GM21717 (cell line): ENCODE results near the gene PHLDA1.

Experiments
- ATAC-seq: cut with Tn5 transposase; IDR thresholded peaks from one replicate; pipeline ENCODE4 v1.9.1; 2021; ENCODE audit warnings: mild to moderate bottlenecking, moderate library complexity; ENCODE audit not compliant: unreplicated experiment

PHLDA1 gene

DNA sequence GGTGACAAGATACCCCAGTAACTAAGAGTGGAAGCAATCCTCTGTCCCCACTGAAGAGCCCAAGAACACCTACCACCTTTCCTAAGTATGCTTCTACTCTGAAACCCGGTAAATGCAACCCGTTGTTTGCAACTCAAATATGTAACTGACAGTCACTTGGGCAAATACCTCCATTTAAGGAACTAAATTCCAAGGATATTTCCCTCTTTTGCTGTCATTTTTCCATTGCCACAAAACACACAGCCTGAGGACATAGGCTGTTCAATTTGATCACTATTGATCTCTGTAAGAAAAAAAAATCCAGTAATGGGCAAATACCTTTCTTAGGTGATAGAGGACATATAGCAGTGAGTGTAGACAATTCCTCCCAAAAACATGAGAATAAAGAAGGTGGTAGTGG lies 6.6 kb upstream of the PHLDA1 start:
- ATAC-seq: no peak

DNA sequence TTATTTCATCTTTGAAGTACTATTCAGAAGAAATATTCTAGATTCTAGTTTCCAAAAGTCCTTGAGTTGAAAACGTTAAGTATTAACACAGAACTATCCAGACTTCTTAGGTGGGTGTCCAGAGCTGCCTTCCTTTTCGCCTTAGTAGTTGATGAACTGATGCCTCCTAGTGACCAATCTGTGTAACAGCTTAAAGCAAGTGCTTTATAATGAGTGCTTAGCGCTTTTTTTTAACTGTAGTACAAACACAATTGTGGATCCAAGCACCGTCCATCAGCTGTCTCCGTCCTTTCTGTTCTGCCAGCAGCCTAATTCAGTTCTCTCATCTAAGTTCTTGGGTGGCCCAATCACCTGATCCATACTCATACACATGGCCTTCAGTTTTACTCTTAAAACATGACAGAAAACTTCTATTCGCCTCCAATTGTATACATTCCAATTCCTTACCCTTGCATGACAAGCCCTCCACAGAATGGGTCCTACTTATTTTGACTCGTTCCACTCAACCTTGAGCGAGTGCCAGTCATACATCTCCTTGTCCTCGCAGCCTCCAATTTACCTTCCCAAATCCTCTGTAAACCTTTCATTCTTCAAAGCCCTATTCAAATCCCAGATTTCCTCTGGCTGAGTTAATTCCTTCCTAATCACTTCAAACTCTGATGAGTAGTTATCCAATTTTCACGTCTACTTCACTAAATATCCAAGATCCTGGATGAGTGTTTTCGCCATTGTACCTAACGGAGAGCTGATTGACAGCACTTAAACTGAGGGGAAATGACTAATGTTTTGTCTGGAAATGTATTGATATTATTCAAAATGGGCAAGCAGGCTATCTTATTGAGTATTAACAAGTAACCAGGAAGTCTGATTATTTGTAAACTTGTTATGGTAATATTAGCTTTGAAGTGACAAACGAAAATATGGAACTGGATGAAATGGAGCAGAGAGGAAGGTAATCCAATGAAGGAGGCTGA lies 5.8 kb upstream of the PHLDA1 start:
- peak; percentile 63 for ATAC-seq

DNA sequence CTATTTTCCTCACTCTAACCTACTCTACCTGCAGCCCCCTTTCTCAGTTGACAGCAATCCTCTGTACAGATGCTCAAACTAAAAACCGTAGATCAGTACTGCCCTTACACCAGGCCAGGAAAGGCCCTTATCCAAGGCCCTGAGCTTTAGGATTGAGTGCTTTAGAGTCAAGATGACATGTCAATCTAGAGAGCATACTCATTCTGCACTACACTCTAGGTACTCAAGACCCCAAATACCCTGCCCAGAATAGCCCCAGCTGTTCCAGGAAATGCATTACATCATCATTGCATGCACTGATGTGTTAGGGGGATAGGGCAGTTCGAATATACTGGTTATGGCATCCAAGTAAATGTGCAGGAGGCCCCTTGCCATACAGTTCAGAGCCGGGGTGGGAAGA lies 3.5 kb upstream of the PHLDA1 start:
- ATAC-seq: no peak

DNA sequence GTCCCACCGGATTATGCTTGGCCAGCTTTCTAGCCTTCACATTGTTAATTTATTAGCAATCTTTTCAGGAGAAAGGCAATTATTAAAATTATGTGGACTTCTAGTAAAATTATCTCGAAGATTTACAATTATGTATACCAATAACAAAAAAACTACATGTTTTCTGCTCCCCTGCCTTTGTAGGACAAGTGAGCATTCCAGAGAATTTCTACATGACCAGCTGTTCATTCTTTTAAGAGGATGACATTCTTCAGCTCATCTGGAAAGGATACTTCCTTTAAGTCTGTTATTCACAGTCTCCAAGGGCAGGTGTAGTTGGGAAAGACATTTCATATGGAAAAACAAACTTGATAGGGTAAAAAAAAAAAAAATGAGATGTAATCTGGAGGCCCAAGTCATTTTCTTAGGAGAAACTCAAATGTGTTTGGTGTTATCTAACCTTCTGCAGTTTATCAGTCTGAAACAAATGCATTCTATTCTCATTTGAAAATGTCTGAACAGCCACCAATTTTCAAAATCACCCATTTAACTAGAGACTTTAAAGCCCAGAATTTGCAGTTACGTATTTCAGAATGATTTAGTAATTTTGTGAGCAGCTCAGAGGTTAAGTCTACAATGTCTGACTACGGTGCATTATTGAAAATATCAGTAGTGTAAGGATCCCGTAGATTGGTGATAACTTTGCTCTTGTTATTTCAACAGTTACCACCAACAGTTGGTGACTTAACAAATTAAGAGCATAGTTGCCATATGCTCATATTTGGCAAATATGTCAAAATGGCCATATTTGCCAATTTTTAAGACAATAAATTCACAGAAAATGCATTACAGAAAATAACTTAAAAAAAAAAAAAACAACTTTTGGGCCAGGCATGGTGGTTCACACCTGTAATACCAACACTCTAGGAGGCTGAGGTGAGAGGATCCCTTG lies 1.8 kb upstream of the PHLDA1 start:
- ATAC-seq: no peak

DNA sequence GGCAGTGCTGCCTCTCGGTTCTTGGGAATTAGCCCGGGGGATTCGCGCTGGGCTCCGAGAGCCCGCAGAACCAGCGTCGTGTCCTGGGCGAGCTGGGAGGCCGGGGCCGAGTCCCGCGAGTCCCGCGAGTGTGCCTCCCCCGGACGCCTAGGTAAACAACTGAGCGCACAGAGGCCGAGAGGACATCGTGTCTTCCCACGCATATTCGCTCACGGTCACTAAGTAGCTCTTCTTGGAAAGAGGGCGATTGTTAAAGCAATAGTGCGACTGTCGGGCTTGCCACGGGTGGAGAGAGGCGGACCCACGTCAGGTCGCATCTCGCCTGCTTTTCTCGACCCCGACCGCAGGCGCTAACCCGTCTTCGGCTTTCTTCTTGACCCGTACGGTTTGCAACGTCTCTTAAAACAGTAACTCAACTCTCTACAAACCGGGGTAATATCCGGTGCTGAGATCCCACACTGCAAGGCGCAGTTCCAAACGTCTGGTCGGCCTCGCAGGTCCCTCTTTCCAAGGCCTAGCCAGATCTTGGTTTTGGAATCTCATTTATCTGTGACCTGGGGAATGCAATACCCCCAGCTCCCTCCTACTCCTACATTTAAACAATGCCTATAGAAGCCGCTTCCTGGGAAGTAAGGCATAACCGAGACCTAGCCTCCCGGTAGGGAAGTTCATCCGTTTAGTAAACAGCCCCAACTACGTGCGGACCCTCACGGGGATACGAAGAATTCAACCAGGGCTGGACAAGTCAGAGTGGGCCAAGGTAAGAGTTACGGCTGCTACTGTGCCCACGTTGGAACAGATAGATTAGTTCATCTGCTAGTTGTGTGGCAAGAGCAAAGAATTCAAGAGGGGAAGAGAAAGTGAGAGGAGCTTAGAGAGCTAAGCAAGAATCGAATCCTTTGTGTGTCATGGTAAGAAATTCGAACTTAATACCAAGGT lies 736 bp upstream of the PHLDA1 start:
- peak; percentile 21 for ATAC-seq

DNA sequence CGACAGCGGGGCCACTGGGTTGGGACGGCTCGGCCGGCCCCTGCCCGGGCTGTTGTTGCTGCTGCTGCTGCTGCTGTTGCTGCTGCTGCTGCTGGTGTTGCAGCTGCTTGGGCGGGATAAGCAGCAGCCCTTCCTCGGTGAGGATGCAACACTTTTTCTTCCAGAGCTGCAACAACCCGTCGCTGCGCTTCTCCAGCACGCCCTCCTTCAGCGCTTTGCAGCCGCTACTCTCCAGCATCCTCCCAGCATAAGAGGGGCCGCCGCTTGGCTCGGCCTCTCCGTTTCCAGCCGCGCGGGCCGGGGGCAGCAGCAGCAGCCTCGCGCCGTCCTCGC lies 529 bp downstream of the PHLDA1 start:
- ATAC-seq: no peak

DNA sequence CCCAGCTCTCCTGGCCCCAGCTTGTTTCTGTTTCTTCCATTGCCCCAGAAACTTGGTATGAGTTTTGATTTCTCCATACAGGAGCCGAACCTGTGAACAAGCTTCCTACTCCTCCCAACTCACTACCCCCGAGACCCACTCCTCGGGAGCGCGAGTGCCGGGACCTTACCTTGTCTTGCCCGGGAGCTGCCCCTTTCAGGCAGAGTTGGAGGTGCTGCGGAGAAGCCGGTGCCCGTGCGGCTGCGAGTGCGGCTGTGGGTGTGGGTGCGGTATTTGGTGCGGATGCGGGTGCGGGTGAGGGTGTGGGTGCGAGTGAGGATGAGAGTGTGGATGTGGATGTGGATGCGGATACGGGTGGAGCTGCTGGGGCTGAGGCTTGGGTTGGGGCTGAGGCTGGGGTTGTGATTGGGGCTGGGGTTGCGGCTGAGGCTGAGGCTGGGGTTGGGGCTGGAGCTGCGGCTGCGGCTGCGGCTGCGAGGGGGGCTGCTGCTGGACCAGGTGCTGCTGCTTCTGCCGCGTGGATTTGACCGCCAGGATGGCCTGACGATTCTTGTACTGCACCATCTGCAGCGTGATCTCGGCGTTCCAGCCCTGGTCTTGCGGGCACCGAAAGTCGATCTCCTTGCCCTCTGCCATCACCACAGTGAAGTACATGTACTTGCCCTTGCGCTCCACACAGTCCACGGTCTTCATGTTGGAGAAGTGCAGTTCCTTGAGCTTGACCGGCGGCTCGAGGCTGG lies 1.1 kb downstream of the PHLDA1 start:
- ATAC-seq: peak; percentile 11

DNA sequence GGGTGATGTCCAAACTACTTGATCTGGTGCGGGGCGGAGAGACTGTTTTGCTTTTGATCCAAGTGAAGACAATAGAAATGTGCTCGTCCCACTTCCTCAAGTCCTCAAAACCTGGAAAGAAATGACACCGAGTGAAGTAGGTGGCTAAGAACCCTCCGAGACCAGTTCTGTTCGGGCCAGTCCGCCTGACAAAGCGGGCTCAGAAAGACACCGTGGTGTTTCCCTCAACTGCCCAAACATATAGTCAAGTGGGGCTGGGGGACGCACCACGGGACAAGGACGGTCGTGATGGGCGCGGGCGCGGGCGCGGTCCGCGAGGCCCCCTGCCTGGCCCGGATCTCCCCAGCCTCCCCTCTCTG lies 1.6 kb downstream of the PHLDA1 start:
- ATAC-seq: no peak

DNA sequence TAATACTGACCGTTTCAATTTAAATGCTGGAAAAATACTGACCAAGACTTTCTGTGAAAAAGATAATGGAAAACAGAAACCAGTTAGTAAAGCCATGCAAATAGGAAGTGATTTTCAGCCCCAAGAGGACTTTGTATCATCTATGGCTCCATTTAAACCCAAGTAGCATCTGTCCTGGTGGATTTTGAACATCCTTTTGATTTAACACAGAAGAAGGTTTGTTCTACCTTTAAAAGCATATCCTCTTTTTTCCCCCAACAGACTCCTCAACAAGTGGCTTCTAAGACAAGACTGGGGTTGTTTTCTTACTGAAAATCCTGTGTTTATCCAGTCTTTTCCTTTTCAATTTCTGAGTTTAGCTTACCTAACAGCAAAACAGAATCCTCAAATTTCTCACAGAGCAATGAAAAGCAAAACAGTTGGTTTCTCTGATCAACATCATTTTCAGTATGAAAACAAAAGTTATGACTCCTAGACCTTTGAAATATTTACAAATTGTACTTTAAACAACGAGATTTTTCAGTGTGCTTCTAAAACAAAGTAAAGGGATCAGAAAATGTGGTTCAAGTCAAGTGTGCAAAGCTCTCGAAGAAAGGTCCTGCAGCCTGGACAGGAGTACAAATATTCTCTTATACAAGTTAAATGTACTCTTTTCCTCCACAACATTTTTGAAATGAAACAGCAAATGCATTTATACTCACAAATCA lies 2.9 kb downstream of the PHLDA1 start:
- ATAC-seq: no peak

DNA sequence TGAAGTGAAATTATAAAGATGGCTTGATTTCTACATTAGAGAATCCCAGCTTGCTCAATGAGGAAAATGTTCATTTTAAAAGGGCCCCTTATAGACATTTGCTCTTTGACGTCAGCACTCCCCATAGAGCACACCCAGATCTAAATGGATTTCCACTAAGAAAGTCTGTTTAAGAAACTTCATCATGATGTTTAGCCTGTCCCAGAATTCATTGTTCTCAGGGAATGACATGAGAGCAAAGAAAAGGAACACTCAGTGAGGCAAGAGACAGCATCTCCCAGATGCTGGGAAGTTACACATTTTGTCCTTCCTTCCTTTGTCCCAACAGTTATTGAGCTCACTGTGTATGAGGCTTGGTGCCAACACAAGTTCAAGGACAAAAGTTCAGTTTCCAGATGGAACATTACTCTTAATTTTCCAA lies 4.9 kb downstream of the PHLDA1 start:
- ATAC-seq: no peak

DNA sequence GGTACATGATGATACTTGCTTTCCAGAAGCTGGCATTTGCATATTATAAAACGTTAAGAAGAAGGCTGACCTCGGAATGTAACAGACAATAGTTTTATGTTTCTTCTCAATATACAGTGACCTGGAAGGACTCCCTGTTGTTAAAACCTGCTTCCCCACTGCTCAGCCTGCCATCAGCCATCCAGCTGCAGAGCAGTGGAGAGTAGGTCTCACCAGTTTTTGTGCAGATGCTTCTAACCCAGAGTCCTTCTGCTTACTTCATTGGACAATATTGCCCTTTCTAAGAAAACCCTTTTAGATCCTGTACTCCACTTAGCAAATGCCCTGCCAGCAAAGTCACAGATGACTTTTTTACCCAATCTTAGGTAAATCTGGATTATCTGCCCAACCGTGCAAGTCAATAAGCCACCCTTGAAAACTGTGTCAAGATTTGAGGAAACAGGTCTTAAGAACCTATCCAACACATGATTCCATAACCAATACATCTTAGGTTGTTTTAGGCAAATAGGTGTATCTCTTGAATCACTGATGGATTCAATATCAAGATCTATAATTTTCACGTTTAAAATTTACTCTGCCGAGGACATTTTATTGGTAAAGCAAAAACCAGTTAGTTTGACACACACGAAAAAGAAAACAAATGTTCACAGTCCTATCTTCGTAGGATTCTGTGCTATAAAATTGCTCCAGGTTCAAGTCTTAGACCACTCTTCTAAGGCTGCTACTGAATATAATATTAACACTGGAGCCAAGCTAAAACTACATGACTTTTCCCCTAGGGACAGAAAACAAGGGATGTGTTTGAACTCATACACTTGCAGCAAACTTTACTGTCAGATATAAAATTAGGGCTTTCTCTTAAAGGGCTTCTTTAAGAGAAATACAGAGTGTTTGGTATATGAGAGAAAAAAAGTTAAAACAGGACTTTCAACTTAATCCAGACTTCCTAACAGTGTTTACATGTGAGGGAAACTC lies 5.7 kb downstream of the PHLDA1 start:
- no peak for ATAC-seq

DNA sequence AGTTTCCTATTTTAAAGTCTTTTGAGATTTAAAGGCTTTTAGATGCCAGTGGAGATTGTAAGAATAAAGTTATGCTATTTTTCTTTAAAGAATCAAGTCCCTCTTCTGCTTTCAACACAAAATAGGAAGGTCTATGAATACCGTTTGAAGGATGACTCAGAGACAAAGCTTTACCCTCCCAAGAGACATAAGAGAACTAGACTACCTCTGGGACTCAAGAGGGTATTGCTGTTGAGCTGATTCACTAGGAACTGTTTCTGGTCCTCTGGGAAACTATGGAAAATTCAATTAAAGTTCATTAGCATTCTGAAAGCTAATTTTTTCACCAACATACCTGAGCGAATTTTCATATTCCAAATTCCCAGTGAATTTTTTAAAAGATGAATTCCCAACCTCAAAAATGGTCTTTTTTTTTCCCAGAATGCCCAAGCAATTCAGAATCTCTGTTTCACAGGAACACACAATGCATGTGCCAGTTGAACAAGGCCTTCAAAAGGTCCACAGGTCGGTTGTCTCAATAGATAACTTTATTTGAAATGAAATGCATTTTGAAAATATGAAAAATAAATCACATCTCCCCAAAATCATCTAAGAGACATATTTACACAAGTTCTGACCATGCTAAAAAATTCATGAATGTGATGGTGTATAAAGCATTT lies 6.5 kb downstream of the PHLDA1 start:
- no peak for ATAC-seq

DNA sequence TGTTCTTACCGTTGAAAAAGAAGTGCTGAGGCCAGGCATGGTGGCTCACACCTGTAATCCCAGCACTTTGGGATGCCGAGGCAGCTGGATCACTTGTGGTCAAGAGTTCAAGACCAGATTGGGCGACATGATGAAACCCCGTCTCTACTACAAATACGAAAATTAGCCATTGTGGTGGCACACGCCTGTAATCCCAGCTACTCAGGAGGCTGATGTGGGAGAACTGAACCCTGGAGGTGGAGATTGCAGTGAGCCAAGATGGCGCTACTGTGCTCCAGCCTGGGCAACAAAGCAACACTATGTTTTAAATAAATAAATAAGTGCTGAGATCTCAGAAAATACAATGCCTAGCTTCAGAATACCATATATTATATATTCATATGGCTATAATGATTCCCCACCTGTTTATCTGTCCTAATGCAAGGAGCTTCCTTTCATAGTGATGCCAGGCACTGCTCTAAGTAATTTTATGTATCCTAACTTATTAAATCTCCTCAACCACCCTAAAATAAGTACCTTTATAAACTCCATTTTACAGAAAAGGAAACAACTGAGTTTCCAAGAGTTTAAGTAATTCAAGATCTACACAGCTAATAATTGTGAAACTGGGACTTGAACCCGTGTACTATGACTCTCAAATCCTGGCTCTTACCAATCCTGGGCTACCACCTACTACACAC lies 7.3 kb downstream of the PHLDA1 start:
- no peak for ATAC-seq

DNA sequence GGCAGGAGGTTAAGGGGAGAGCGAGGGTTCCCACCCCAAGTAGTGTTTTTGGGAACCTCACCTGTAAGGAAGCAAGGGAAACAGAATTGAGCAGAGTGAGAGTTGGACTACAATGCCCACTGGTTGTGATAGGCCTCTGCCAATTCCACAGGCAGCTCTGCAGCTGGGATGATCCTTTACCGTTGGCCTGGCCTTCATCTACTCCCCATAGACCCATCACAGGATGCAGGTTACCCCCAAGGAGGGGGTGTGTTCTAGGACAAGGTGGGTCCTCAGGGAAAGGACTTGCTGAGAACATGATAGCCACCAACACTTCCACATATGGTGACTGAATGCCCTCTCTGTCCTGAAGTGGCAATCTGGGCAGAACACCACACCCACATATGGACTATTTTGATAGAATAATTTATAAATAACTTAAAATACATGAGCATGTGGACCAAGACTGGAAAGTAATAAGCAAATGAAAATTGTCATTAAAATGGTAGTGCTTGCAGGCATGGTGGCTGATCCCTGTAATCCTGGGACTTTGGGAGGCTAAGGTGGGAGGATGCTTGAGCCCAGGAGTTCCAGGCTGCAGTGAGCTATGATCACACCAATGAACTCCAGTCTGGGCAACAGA lies 8.4 kb downstream of the PHLDA1 start:
- no peak for ATAC-seq

DNA sequence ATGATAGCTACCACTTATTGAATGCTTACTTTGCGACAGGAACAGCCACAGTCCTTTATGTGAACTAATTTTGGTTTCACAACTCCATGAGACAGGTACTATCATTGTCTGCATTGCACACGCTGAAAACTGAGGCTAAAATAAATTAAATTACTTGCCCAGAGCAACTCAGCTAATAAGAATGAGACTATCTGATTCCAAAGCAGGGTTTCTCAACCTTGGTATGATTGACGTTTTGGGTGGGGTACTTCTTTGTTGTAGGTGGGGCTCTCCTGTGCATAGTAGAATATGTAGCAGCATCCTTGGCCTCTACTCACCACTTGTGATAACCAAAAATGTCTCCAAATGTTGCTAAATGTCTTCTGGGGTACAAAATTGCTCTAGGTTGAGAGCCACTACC lies 9.1 kb downstream of the PHLDA1 start:
- no peak for ATAC-seq

DNA sequence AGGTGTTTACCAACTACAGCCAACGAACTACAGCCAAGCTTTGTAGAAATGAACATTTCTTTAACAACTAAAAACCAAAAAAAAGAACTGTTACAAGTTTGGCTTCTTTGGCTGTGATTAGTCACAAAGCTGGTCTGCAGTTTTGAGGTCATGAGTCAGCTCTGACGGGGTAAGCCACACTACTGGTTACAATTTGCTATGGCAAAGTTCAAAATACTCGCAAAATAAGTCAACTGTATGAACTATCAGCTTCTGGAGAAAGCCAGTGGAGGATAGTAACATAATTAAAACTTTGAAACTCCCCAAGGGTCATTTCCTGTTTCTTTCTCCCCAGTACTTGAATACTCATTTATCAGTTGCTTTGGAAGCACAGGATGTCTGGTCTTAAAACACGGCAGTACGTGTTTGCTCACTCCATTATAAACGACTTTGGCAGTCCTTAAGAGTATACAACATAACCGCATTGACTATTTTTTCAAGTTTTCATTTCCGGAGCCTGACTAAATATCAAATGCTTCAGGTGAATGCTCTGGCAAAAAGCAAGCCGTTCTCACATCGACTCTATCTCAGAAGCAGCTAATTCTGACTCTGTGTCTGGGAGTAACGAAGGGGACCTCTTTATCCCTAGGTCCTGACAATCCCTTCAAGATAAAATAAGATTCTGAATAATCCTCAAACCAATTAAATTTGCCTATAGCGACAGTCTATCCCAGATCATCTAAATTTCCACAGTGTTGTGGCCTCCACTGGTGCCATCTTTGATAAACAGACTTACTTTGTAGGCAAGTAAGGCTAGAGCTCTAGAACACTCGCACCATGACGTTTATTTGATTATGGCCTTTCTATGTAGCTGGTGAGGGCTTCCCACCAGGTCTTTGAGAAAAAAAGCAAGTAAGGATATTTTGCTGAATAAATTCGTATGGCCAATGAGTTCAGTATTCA lies 10.6 kb downstream of the PHLDA1 start:
- peak; percentile 63 for ATAC-seq
